HG03039 (cell line): ENCODE measurements around the gene SOWAHA.
A peak's percentile ranks its signal among the peaks of the same experiment; 100 is the strongest.

ENCODE experiments used
- ATAC-seq: cut with Tn5 transposase; IDR thresholded peaks from one replicate; pipeline ENCODE4 v1.9.1; 2021; ENCODE audit warnings: mild to moderate bottlenecking, moderate library complexity; ENCODE audit not compliant: unreplicated experiment

SOWAHA gene

DNA sequence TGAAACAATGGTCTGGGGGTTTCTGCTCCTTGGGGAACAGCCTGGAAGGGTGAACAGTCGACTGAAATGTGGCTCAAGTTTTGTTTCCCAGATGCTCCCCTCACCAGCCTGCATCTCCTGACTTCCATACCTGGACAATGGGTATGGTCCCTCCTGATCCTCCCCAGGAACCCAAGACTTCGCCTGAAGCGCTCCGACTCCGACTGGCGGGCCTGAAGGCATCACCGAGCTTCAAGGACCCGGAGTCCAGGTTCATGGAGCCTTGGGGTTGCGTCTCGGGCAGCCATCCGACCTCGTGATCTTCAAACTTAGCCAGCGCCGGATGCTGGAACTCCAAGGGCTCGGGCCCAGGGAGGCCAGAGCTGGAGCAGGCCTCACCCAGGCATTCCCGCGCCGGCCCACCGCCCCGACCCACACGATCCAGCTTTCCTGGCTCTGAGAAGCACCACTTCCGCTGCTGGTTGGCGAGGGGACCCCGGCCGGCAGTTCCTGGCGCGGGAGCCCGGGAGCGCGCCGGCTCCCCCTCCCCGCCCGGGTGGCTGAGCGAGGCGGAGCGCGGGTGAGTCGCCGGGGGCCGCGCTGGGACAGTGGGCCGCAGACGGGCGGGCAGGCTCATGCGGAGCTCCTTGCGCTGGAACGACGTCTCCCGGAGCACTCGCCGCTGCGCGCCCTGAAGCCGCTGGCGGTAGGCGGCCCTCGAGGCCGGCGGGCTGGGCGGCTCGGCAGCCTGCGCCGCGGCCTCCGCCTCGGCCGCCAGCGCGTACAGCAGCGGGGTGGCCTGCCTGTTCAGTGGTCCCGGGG is 12.1 kb downstream of the SOWAHA start:
- ATAC-seq = no peak

- no peak for ATAC-seq
These were observed 12.8 kb downstream of the SOWAHA start for GRCh38 chr5:132825834-132826391.

GRCh38 chr5:132826424-132827082 is 13.5 kb downstream of the SOWAHA start:
- no peak for ATAC-seq

GRCh38 chr5:132827943-132828673 is 15.0 kb downstream of the SOWAHA start:
- ATAC-seq = no peak

DNA sequence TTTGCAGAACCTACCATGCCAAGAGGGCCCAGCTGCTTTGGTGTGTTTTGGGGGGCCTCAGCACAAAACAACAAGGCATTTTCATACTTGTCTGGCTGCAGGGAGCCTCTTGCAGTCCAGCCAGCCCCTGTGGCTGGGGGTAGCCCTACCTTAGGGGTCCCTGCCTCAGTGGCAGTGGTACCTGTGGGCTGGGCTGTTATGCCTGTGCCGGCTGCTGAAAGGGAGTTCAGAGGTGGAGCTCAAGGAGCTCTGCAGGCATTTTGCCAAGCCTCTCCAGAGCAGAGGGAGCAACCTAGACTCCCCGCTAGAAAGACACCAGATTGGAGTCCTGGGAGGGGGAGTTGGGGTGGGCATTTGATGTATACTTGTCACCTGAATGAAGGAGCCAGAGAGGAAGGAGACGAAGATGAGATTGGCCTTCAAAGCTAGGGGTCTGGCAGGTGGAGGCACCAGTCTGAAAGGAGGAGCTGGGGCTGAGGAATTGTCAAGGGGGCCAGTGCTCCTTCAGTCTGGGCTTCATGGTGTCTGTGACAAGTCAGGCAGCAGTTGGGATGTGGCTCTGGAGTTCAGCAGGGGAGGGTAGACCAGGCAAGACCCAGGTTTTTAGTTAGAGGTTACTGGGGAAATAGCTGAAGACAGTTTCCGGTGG is 15.9 kb downstream of the SOWAHA start:
- ATAC-seq = no peak

- ATAC-seq = peak; percentile 65
These were observed 16.8 kb downstream of the SOWAHA start for GRCh38 chr5:132829742-132830435.

DNA sequence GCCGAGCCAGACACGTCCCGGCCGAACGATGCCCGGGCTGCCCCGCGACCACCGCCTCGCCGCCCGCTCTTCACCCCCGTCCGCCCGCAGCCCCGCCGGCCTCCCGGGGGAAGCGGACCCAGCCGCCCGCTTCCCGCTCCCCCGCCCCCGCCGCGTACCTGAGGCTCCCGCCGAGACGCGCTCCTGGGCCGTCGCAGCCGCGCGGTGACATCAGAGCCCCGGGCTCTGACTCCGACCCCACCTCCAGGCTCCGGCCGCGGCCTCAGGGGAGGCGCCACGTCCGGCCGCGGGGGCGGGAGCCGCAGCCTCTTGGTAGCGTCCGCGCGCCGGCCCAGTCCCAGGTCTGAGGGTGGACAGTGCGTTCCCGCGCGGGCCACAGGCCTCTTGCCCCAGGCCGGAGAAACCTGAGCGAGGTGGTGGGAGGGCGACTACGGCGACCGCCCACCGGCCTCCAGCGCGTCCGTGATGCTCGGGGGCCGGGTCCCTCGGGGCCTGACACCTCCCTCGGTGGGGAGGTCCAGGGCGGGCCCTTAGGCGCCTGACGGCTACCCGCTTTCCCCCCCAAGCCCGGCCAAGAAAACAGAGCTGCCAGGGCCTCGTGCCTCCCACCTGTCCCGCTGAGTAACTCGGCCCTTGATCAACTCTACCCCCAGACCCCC is 17.5 kb downstream of the SOWAHA start, which contains the start of gene SHROOM1:
Gene SHROOM1, minus strand, starts transcription at position 212 of the 659 bp plus-strand sequence. CDS start 4,507 bp downstream, outside the sequence.
- peak; percentile 56 for ATAC-seq

DNA sequence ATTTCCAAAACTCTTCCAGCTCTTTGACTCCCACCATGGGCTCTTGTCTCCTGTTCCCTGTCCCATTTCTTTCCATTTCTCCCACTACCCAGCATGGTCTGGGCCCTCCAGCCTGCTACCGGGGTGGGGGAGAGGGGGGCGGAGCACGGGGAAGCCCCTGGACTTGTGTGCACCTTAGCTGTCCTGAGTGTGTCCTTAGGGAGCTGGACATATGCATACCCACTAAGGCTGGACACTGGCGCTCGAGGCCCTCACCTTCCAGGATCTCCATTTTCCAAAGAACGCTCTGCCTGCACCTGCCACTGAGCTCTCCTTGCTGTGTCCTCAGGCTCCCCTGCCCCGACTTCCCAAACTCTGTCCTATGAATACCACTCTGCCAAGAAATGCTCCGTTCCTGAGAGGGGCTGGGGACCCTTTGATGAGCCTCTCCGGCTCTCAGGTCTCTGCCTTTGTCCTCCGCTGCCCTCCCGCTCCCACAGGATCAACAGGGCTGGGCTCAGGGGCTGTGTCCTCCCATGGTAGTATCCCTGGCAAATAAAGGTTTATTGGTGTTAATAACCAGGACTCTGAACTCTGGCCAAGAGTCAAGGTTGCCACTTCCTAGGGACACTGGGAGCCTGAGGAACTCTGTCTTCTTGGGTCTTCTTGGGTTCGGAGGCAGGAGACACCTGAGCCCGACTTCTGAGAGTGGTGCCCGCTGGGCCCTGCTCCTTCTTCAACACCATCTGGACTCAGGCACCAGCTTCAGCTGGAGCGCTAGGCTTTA is 18.2 kb downstream of the SOWAHA start:
- ATAC-seq = no peak

GRCh38 chr5:132832612-132833011 is 19.5 kb downstream of the SOWAHA start:
- ATAC-seq = no peak

- no peak for ATAC-seq
These were observed 21.0 kb downstream of the SOWAHA start for GRCh38 chr5:132834057-132834456.

DNA sequence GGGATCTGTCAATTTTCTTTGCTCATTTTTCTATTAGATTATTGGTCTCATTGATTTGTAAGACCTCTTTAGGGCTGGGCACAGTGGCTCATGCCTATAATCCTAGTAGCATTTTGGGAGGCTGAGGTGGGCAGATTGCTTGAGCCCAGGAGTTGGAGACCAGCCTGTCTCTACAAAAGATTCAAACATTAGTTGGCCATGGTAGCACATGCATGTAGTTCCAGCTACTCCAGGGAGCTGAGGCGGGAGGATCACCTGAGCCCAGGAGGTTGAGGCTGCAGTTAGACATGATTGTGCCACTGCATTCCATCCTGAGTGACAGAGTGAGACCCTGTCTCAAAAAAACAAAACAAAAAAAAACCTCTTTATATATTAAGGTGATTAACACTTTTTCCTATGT is 23.8 kb downstream of the SOWAHA start:
- no peak for ATAC-seq

- ATAC-seq = no peak
These were observed 24.8 kb downstream of the SOWAHA start for GRCh38 chr5:132837868-132838267.

GRCh38 chr5:132838516-132839282 is 25.6 kb downstream of the SOWAHA start:
- no peak for ATAC-seq

DNA sequence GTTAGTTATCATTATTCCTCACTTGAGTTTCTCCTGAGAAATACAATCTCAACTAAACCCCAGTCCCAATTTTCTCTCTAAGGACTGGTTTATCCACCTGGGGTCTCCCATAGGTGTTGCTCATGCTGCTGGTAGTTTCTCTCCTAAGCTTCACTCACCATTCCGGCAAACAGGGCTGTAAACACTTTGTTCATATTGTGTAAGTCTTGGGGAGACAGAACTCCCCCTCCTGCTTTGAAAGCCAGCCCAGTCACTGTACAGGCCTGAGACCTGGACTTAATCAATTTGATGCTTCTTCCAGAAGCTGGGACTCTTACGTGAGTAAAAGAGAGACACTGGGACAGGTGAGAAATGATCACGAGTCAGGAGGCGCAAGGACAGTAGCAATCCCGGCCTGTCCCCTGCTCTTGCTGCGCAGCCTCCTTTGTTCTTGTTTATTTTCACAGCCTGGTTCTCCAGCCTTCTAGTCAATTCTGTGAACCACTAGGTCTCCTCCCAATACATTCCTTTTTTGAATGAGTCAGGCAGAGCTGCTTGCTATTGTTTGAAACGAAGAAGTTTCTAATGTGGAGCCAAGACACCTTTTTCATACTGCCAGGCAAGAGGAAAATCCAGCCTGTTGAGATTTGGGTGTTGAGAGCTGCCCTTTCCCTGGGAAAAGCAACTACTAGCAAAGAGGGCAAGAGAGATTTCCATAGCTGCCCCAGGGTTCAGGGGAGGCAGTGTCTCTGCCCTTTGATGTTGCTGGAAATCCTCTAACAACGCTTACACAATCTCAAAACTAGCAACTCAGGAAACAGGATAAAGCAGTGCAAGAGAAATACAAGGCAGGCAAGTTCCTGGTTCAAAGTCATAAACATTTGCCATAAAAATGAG is 26.6 kb downstream of the SOWAHA start:
- no peak for ATAC-seq

DNA sequence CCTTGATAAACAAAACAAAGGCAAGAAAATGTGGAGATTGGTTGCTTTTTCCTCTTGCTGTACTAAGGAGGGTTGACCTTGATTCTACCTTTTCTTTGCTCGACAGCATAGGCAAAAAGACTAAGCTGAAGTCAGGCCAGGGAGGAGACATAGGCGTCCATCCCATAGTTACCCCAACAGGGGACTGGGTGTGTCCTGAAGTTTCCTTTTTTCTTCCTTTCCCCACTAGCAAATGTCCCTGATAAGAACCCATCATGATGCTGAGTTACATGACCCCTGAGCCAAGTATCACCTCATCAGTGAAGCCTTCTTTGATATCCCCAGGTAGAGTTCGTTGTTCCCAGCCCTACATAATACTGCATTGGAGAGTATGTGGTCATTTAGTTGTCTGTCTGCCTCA is 27.2 kb downstream of the SOWAHA start:
- ATAC-seq = no peak

GRCh38 chr5:132840896-132841295 is 27.8 kb downstream of the SOWAHA start:
- no peak for ATAC-seq

DNA sequence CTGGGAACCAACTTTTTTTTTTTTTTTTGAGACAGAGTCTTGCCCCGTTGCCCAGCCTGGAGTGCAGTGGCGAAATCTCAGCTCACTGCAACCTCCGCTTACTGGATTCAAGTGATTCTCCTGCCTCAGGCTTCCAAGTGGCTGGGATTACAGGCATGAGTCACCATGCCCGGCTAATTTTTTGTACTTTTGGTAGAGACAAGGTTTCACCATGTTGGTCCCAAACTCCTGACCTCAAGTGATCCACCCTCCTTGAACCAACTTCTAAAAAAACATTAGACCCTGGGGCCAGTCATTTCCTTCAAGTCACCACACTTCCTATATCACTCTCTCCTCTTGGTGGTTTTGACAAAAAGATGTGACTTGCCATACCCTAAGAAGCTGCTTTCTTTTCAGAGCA is 28.2 kb downstream of the SOWAHA start:
- no peak for ATAC-seq
